DMS114 treated with DMSO at 0.1 percent for 48 hours (cell line): Measurements from ENCODE around the gene STX18.

Experiments used
- DNase-seq: peaks from one replicate; lab custom pipeline; 2025; ENCODE audit not compliant: unreplicated experiment; lab: John Stamatoyannopoulos, UW

STX18 gene

GRCh38 chr4:4406455-4407298 lies 135.2 kb downstream of the STX18 start:
- no peak for DNase-seq

- no peak for DNase-seq
These were observed 136.4 kb downstream of the STX18 start for GRCh38 chr4:4405358-4405962.

GRCh38 chr4:4402966-4403365 lies 138.9 kb downstream of the STX18 start:
- DNase-seq, result no peak

- no peak for DNase-seq
These were observed 140.8 kb downstream of the STX18 start for GRCh38 chr4:4401036-4401435.

- no peak for DNase-seq
These were observed 143.4 kb downstream of the STX18 start for GRCh38 chr4:4398430-4398829.

- DNase-seq, result no peak
These were observed 144.4 kb downstream of the STX18 start for GRCh38 chr4:4397441-4397819.

- no peak for DNase-seq
These were observed 145.0 kb downstream of the STX18 start for GRCh38 chr4:4396628-4397440.

- no peak for DNase-seq
These were observed 145.8 kb downstream of the STX18 start for GRCh38 chr4:4395849-4396627.

- no peak for DNase-seq
These were observed 146.5 kb downstream of the STX18 start for GRCh38 chr4:4395371-4395770.

- DNase-seq, result no peak
These were observed 147.2 kb downstream of the STX18 start for GRCh38 chr4:4394644-4395043.

- DNase-seq, result no peak
These were observed 149.2 kb downstream of the STX18 start for GRCh38 chr4:4392501-4393183.

GRCh38 chr4:4391866-4392265 lies 150.0 kb downstream of the STX18 start:
- DNase-seq, result no peak

- no peak for DNase-seq
These were observed 151.2 kb downstream of the STX18 start for GRCh38 chr4:4390515-4391240.

GRCh38 chr4:4390046-4390445 lies 151.8 kb downstream of the STX18 start:
- no peak for DNase-seq

GRCh38 chr4:4388836-4389575 lies 152.8 kb downstream of the STX18 start:
- no peak for DNase-seq

- no peak for DNase-seq
These were observed 153.5 kb downstream of the STX18 start for GRCh38 chr4:4388311-4388790.

GRCh38 chr4:4387531-4388310 lies 154.1 kb downstream of the STX18 start:
- DNase-seq, result no peak

GRCh38 chr4:4386736-4387392 lies 155.0 kb downstream of the STX18 start, which contains the start of gene NSG1:
TSS of gene NSG1 (plus strand) at chr4:4387102. CDS start at chr4:4387630, 528 bp downstream.
- no peak for DNase-seq
